HFF-Myc (cell line): Measurements from ENCODE around the gene CPSF4L.

Experiments used
- DNase-seq: peaks from one replicate; pipeline ENCODE4 v3.0.0-alpha.2; 2011; ENCODE audit warnings: low read depth; ENCODE audit errors: extremely low read depth
- H3K4me3 ChIP-seq: replicated peaks from 2 replicates; pipeline ENCODE4 v1.5.1; 2011; ENCODE audit warnings: low read depth, mild to moderate bottlenecking, control low read depth, low read length
- TF ChIP-seq, protein P1 (sequence below): IDR thresholded peaks from 2 replicates; pipeline ENCODE4 v1.5.1; 2012; ENCODE audit warnings: mild to moderate bottlenecking, low read depth, low read length, control low read depth; ENCODE audit errors: missing control alignments

CPSF4L gene

DNA sequence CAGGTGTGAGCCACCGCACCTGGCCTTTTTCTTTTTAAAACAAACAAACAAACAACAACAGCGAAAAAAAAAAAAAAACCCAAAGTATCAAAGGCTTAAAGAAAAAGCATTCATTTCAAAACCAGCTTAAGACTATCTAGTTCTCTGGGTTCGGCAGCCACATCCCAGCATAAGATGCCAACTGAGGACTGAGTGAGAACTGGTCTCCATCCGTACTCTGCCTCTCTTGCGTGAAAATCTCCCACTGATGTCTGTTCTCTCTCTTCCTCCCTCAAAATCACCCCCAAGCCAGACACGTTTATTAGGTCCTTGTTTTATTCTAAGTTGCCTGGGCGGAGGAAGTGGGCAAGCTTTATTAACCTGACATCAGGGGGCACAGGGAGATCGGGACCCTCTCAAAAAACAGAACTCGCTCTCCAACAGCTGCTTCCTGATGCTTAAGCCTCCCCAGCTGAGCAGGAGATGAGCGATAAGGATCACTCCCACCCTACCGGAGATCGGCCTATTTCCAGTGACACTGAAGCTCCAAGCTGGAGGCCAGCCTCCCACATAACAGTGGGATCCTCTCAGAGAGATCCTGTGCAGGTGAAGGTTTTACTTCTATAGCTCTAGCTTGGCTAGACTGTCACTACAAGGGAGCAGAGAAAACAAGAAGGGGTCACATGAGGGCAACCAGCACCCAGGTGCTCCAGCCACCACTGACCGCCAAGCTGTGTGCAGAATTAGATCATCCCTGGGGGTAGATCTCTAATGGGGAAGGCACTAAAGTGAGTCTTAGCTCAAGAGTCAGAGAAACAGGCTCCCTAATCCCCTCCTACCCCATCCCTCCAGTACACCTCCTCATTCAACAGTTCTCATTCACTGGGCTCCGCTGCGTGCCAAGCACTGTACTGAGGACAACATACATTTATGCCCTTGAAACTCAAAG lies 36.5 kb upstream of the CPSF4L start:
- no peak overlapping the region for H3K4me3 ChIP-seq
- DNase-seq = no peak

DNA sequence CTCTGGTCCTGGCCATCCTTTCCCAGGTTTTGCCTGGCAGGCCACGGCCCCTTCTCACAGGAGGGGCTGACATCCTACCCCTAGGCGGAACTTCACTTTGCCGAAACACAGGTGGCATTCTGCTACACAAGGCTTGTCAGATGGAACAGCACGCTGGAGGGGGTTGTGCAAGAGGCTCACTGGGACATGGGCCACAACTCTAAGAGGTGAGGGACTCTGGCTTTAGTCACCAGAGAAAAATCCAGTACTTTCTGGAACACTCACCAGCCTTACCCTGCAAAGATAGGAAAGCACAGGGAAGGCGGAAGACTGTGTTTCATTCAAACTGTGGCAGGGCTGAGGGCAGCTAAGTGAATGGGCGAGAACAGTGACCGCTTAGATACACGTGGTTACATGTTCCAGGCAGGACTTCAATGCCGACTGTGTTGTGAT lies 31.8 kb upstream of the CPSF4L start:
- no peak for DNase-seq
- TF ChIP-seq, protein P1, sequence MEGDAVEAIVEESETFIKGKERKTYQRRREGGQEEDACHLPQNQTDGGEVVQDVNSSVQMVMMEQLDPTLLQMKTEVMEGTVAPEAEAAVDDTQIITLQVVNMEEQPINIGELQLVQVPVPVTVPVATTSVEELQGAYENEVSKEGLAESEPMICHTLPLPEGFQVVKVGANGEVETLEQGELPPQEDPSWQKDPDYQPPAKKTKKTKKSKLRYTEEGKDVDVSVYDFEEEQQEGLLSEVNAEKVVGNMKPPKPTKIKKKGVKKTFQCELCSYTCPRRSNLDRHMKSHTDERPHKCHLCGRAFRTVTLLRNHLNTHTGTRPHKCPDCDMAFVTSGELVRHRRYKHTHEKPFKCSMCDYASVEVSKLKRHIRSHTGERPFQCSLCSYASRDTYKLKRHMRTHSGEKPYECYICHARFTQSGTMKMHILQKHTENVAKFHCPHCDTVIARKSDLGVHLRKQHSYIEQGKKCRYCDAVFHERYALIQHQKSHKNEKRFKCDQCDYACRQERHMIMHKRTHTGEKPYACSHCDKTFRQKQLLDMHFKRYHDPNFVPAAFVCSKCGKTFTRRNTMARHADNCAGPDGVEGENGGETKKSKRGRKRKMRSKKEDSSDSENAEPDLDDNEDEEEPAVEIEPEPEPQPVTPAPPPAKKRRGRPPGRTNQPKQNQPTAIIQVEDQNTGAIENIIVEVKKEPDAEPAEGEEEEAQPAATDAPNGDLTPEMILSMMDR = no peak
- no peak overlapping the region for H3K4me3 ChIP-seq

More for the DNA sequence above, 36.5 kb upstream of the CPSF4L start:
- TF ChIP-seq, protein P1 = no peak

DNA sequence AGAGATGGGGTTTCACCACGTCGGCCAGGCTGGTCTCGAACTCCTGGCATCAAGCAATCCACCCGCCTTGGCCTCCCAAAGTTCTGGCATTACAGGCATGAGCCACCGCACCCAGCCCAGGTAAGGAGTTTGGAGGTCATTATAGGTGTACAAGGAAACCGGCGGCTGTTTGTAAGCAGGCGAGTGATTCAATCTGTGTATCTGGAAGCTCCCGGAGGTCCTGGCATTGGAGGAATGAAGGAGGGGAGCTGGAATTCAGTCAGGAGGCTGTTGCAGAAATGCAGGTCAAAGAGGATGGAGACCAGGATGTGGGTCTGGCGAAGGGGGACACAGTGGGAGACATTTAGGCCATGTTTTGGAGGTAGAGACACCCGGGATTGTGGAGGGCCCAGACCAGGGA lies 31.4 kb upstream of the CPSF4L start:
- H3K4me3 ChIP-seq = no peak overlapping the region
- TF ChIP-seq, protein P1 = no peak
- no peak for DNase-seq

DNA sequence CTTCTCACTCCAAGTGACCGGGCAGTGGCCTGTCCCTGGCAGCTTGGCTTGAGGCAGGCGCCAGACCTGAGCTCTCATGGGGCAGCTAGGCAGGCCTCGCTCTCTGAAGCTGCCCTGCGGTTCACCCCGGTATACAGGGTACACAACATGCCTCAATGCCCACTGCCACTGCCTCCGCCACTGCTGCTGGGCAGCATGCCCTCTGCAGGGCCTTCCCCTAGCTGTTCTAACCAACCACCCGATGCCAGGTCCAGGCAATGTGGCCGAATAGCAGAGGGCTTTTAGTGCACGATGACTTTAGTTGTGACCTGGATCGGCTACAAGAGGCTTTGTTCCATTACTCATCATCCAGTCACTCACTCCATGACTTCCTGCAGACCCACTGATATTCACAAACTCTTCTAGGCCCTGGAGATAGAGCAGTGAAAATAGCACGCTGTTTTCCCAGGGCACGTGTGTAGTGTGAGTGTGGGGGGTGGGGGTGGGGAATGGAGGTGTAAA lies 30.4 kb upstream of the CPSF4L start:
- peak overlapping the region; percentile 10; the same call in 1 of the 2 replicates for H3K4me3 ChIP-seq
- TF ChIP-seq, protein P1 = no peak
- DNase-seq = no peak

DNA sequence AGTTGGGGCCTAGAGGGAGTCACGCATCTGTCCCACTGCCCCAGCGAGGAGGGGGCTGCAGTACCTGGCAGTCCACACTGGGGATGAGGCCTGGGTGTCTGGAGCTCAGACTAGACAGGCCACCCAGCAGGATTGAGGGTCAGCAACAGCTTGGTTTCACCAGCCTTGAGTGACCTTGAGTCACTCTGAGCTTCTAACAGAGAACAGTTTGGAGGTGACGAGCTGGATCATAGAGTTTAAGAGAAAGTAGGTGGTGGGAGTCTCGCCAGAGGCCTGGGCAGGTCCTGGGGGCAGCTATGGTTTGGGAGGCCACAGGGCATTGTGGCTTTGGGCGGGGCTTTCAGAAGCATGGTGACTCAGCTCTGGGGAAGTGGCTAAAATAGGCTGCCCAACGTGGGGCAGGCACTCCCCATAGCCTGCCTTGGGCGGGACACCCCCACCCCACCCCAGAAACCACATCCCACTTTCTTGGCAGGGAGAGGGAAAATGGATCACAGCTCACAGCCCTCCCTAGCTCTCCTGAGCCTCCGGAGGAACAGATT lies 29.7 kb upstream of the CPSF4L start:
- DNase-seq = peak; percentile 82
- TF ChIP-seq, protein P1 = no peak
- peak overlapping the region; percentile 10; the same call in 1 of the 2 replicates for H3K4me3 ChIP-seq

DNA sequence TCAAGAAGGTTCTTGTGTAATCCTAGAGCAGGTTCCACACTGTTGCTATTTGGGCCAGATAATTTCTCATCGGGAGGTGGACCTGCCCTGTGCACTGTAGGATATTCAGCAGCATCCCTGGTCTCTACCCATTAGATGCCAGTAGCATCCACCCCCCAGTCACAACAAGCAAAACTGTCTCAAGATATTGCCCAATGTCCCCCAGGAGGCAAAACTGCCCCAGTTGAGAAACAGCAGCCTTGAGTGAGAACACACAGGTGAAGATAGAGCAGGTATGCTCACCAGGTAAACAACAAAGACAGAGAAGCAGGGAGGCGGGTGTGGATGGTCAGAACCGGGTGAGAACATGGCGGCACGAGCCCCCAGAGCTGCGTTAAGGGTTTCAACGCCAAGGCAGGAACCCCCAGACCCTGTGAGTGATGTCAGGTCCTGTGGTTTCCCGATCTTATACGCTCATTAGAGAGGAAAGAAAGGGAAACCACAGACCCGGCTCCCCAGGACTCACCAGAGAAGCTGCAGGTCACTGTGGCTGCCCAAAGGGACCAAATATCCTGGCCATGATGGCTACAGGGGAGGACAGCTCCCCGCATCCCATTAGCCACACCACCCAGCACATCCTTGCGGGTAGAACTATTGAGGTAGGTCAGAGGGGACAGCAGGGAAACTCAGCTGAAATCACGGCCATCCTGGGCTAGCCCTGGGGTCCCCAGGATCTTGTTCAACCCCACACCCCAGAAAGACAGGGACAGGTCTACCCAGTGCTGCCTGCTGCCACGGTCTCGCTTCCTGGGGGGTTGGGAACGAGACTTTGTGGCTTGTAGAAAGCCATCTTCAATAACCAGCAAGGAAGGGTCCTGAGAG lies 28.9 kb upstream of the CPSF4L start:
- DNase-seq = no peak
- 0 out of 2 replicates have a peak overlapping the region, but pooled peaks have one; percentile 2 for H3K4me3 ChIP-seq
- TF ChIP-seq, protein P1 = no peak
